HG03060 (cell line): Measurements from ENCODE around the gene XRCC3.

Experiments
- ATAC-seq: cut with Tn5 transposase; IDR thresholded peaks from one replicate; pipeline ENCODE4 v1.9.1; 2021; ENCODE audit warnings: low read depth, moderate number of reproducible peaks; ENCODE audit not compliant: unreplicated experiment

Gene XRCC3

DNA sequence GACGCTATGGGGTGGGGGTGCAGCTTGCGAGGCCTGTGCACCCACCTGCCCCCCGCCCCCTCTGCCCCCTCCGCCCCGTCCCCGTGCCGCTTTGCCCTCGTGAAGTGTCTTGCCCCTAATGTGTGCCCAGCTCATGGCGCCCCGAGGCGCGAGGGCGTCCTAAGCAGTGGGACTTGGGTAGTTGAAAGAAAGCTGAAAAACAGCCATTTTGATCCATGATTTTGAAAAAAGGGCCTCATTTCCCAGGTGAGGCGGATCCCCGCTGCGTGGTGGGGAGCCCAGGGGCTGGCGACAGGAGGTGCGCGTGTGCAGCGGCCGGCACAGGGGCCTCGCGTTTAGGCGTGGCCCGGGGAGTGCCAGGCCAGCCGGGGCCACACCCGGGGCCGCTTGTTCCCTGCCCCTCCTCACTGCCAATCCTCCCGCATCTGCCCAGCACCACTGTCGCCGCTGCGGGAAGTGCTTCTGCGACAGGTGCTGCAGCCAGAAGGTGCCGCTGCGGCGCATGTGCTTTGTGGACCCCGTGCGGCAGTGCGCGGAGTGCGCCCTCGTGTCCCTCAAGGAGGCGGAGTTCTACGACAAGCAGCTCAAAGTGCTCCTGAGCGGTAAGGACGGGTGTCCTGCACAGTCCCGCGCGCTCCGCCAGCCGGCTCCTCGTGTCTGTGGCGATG is 12.2 kb upstream of the XRCC3 start:
- no peak for ATAC-seq

DNA sequence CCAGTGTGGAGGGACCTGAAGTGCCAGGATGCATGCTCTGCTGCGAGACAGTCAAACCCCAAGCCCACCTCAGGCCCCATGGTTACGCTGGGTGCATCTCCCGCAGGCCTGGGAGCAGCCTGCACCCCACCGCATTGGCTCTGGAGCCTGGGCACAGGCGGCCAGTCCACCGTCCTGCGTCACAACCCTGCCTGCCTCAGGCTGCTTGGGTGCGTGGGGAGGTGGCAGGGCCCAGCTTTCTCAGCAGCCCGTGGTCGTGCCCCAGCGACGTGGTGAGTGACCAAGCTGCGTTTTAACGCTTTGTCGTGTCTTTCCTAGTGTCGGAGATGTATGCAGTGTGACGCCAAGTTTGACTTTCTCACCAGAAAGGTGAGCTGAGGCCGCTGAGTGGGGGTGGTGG is 11.2 kb upstream of the XRCC3 start:
- no peak for ATAC-seq

DNA sequence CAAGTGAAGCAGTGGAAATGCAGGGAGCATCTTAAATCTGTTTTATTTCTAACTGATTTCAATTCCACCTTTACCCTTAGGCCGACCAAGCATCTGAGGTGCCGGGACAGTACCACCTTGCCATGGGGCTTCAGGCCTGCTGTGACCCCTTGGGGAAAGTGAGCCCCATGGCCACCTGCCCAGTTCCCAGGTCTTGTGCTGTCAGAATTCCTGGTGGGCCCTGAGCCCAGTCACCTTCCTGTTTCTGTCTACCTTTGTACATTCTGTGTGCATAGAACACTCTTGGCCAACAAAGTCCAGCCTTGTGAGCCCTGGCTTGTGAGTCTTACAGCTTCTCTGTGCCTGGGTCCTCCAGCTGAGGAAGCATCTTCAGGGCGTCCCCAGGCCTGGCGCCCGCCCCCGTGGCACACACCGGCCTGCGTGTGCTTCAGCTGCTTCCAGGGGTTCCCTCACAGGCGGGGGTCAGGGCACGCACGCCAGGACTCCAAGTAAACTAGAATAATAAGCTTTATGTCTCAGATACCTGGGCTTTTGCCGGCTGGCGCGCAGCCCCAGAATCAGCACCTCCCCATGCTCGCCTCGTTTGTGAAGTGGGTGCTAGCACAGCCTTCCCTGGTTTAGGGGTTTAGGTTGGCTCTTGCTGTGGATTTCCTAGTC is 10.6 kb upstream of the XRCC3 start:
- ATAC-seq, result no peak

DNA sequence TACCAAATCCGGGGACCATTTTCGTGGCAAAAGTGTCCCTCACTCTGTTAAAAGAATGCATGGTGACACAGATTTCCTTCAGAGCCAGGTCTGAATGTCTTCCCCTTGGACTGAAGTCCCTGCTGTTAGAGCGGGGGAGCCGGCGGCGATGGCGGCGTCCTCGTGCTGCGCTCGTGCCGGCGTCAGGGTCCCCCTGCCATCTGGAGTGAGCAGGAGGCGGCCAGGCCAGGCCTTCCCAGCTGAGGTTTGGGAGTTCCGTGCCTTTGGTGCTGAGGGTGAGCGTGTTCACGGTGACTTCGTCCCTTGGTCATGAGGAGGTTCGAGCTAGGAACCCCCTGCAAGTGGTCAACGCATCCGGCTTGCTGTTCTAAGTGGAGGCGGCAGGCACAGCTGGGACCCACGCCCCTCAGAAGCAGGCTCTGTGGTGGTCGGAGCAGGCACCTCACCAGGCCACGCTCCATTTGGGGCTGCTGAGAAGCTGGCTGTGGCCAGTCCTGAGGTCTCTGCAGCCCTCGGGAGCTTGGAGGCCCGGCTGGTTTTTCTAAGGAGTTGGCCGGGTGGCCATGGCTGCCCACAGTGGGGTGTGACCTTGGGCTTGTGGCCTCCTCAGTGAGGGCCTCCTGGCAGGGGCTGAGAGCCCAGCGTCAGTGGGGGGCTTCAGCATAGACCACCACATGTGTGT is 9.9 kb upstream of the XRCC3 start:
- ATAC-seq, result no peak

DNA sequence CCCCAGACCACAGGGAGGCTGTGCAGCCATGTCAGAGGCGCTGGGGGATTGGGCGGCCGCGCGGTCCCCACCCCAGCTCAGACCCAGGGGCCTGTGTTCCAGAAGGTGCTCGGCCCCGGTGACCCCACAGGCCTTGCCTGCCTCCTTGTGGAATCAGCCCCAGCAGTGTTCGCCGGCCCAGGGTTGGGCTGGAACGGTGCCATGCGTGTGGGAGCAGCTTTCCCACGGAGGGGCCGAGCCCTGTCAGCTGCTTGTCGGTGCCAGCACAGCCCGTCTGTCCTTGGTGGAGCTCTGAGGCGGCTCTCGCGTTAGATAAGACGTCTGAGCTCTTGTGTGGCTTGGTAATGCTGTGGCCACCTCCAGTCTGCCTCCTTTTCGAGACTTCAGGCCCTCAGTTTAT is 8.9 kb upstream of the XRCC3 start:
- no peak for ATAC-seq

DNA sequence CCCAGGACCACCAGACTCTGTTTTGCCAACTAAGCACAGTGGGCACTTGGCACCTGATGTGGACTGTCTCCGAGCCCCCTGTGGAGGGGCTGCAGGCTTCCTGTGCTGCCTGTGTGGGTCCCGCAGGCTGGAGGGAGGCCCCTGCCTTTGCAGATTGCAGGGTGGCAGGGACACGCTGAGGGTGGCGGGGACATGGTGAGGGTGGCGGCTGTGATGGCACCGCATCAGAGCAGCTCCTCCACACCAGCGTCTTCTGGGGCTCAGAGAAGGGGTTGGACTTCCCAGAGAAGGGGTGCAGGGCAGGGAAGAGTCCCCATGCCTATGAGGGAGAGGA is 8.5 kb upstream of the XRCC3 start:
- no peak for ATAC-seq

DNA sequence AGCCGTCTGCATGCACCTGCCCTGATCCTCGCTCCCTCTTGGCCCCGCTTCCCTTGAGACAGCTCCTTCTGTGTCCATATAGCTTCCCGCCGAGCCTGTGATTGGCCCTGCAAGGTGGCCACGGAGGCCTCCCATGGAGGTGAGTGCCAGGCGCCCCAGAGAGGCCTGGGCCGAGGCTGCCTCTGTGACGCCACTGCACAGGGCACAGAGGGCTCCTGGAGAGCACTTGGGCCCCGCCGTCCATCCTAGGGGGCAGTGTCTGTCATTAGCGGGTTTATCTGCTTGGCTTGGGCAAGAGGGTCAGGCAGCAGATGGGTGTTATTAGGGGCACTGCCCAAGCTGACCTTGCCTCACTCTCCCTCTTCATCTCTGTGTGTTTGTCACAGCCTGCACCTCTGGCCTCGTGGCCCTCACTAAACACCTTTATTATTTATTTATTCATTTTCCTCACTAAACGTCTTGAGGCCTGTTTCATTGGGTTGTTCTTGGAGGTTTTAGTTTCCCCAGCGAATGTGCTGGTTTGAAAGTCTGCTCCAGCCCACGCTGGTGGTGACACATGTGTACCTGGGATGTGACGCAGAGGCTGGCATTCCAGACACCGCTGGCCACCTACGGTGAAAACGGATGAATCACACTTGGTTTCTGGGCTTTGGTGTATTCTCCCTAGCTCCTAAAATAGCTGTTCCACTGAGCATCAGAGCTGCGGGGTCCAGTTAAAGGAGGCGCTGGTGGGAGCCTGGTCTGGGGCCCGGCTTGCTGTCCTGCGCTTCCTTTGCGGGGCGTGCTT is 6.3 kb upstream of the XRCC3 start:
- ATAC-seq, result no peak

DNA sequence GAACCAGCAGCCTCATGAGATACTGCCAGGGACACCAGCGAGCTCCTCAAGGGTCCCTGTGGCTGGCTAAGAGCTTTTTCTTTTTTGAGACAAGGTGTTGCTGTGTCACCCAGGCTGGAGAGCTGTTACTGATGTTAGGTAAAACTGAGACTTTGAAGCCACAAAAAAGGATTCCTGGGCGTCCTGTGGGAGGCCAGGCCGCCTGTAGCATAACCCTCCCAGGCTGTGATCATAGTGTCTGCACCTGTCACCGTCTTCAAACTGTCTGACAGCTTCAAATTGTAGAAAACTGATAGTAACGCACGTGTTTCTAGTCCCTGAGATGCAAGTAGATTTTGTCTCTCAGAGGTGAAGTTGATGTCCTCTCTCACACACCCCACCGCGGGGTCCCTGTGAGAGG is 4.5 kb upstream of the XRCC3 start:
- ATAC-seq, result no peak

DNA sequence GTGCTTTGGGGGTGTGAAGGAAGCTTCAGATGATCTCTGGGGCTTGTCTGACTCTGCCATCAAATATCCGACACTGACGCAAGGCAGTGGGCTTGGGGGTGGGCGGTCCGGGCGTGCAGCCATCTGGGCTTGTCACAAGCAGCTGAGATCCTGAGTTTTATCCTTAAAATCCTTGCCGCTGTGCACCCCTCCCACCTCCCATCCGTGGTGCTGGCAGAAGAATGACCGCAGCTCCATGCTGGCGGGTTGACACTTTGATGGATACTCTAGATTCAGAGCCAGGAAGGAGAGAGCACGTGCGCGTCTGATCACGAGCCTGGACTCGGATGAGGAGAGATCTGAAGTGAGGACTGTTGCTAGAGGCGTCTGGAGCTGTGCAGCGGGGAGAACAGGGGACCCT is 3.3 kb upstream of the XRCC3 start:
- ATAC-seq, result no peak

DNA sequence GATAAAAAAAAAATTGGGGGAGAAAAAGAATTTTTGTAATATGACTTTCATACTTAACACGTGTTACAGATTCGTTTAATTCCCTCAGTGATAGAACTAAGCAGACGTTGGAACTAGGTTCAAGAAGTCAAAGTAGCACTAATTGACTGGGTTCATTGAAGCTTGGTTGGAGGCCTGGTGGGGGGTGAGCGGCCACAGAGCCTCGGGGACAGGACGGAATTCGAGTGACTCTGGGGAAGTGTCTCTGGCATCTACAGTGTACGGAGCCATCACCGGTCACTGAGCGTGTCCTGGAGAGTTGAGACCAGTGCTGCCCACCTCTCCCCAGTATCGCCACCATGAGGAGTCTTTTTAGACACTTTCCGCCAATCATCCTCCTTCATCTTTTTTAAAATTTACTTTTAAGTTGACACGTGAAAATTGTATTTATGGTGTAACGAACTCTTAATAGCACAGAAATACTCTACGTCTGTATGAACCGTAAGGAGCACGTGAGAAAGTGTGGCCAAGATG is 1.7 kb upstream of the XRCC3 start:
- no peak for ATAC-seq

DNA sequence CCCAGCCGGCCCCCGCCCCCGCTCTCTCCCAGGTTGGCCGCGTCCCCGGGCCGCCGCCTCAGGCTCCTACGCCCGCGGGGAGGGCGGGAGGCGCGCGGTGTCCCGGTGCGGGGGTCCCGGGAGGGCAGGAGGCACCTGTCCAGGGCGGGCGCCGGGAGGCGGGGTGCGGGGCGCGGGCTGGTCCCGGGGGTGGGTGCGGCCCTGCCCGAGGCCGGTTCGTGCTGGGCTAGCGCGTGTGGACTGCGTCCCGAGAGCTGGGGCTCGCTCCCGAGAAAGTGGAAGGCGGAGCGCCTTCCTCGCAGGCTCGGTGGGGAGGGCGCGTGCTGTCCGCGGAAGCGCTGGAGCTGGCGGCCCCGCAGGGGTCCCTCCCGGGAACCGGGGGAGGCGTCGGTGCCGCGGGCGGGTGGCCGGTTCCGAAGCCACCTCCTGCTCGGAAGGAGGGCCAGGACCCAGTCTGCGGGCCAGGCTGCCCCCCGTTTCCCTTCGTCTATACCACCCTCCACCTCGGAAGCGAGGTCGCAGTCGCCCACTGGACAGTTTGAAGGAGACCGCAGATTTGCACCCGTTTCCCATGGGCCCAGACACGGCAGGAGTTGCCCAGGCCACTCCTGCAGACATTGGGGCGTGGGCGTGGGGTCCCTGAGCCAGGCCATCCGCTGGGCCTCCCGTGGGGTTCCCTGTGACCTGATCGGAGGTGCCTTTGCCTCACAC is 995 bp upstream of the XRCC3 start:
- no peak for ATAC-seq

DNA sequence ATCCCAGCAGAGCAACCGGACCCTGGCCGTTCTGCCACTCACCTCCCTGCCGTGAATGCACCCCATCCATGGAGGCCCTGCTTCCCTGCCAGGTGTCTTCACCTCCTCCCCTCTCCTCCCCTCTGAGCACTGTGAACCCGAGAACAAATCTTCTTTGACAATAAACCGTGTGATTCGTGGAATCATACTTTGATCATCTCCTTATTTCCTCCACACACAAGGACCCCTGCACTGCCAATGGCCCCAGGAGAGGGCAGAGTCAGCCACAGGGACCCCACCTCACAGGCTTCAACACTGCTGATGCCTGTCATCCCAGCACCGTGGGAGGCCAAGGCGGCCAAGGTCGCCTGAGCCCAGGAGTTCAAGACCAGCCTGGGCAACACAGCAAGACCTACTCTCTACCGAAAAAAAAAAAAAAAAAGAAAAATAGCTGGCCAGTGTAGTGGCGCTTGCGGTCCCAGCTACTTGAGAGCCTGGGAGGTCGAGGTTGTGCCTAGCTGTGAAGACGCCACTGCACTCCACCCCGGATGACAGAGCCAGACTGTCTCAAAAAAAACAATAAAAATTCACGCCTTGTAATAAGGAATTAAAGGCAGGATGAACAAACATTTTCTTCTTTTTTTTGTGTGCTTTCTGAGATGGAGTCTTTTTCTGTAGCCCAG is 1.1 kb downstream of the XRCC3 start:
- no peak for ATAC-seq

DNA sequence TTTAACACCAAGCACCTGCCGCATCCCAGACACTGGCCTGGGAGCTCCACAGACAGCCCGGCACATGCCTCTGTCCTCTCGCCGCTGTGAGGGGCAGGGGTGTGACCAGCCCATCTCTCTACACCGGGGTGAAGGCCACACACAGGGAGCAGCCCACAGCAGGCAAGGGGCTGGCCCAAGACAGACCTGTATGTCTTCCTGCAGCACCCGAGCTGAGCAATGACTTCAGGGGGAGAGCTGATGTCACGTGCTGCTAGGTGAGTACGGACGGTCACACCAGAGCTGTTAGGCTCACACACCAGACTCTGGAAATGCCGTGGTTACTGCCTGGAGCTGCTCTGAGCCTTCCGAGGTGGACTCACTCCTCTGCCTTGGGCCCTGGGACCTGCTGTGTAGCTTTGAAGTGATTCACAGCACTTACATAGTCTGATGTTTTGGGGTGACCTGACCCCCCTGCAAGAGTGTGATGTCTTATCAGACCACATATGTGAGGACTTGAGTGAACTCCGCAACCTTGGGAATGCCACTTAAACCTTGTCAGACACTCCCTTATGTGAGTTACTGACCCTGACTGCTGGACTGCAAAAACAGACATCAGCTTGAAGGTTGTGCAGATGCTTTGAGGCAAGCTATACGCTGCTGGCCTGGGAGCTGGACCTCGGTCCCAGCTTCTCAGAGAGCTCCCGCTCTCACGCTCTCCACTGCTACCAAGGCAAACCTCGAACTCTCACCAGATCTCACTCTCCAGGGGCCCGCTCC is 1.8 kb downstream of the XRCC3 start:
- ATAC-seq, result no peak

DNA sequence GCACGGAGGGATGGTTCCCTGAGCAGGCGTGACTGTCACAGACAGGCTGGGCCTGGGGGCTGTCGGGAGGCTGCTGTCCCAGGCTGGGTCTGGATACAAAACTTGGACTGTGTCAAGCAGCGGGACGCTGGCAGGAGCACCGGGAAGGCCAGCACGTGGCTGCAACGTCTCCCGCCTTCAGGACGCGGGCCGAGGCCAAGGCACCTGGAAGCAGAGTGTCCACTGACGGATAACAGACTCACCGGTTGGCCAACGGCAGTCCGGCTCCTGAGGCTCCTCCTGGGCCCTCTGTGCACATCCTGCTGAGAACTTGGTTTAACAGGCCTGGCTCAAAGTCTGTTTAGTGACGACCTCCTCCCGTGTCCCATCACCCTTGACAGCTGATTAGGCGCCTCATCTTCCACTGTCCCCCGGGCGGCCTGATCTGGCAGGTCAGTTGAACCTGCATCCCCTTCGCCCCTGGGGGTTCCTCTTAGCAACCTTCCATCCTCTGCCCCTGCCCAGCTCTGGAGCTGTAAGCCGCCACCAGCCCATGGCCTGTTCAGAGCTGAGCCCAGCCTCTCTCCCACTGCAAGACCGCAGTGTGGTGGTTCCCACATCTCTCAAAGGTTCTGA is 2.5 kb downstream of the XRCC3 start:
- no peak for ATAC-seq

DNA sequence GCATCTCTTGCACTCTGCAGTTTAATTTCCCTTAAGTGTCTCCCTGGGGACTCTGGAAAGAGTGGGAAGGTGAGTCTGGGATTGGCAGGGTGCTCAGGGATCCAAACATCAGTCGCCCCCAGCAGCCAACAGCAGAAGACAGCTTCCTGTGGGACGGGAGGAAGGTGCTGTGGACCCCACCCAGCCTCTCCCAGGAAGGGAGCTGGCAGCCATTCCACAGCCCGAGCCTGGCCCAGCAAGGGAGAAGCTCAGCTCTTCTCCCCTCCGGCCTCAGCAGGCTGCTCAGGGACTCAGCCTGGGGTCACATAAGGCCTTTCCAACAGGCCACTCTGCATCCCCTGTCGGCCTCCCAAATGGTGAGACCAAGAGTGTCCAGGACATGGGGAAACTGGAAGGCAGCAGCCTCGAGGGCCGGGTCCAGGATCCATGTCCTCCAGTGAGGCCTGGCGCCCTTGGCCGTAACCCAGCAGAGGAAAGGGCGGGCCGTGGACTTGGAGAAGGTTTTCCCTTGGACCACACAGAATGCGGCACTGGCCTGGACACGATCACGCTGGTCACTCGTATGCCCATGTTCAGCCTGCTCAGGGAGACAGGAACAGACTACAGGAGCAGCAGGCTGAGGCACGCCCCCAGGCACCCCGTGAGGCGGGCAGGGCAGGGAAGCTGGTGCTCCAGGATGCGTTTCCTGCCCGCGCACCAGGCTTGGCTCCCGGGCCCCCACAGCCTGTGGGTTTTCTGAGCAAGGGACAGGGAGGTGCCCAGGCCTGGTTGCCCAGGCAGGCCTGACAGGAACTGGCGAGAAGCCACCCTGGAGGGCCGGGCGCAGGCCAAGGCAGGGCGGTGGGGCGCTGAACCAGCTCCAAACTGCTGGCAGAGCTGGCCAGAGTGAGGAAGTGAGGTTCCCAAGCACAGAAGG is 3.5 kb downstream of the XRCC3 start:
- no peak for ATAC-seq

DNA sequence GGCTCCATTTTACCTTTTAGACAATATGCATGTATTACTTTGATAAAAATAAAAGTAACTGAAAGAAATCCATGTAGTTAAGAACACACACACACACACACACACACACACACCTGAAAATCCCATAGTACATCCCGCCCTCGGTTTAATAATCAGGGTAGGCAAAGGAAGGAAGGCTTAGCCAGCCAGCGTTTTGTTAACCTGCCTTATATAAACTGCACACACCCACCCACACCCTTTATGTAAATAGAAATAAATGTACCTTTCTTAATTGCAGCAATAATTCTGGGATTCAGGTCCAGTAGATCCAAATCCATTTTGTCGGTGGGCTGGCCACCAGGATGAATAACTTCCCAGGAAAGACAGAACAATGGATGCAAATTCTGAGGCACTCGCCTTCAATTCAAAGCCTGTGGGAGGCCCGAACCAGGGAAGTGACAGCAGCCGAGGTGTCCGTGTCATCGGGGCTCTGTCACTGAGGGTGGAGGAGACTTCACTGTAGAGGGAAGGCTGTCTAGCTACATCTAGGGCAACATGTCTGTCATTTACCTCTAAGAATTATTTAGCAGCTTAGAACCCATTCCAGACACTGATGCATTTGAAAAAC is 4.4 kb downstream of the XRCC3 start:
- ATAC-seq, result no peak

DNA sequence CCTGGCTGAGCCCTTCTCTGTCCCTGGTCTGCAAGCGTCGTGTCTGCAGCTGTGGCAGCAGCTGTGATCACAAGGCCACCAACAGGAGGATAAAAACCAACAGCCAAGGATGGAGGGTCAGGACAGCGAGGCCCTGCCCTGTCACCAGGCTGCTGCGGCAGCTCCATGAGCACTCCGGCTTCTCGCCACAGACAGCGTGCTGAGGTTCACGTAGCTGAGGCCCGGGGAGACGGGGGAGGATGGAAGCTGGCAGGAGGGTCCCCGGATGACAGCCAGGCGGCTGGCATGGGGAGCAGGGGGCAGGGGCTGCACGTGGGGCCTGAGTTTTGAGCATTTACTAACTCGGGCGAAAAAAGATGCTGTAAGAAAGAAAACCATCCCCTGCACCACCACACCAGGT is 5.4 kb downstream of the XRCC3 start:
- ATAC-seq, result no peak
